IPS-11a (cell line): ENCODE measurements around the gene DNAH11.
"Not testable (repeated sequence)": the region's sequence is repeated elsewhere in the genome, so short reads cannot be mapped to it uniquely, and the experiment has no call there.

Experiments used
- H3K4me3 ChIP-seq: one replicate; pipeline ENCODE4 v1.5.1; 2013; ENCODE audit warnings: low read depth, low read length, control low read depth

DNAH11 gene

GRCh38 chr7:21771266-21771665 is 228.4 kb downstream of the DNAH11 start:
- no peak overlapping the region for H3K4me3 ChIP-seq

DNA sequence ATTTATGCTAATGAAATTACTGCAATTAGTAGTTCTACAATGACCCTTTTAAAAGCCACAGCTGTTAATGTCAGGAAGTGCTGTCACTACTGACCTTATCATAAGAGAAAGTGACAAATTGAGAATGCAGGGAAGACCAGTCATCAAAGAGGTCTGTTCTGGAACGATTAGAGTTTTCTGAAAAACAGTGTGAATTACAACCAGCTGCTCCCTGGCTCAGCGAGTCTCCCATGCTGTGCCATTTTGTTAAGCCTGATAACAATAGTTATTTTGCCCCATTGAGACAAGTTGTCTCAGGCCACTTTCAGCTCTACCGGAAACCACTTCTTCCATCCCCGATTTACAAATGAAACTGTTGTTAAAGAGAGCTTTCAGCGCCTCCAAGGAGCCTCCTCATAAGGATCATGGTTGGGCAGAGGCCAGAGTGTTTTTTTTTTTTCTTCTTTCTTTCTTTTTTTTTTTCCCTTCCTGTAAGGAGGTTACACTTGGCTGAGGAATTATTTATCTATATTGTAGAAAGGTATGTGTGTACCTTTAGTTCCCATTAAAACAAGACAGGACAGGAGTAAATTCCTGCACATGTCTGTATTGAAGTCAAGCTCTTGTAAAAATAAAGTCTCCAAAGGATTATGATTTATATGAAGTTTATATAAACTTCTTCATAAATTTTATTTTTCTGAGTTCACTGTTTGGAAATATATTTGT is 229.2 kb downstream of the DNAH11 start:
- no peak overlapping the region for H3K4me3 ChIP-seq

- no peak overlapping the region for H3K4me3 ChIP-seq
Measured at GRCh38 chr7:21773326-21773725, 230.5 kb downstream of the DNAH11 start.

- no peak overlapping the region for H3K4me3 ChIP-seq
Measured at GRCh38 chr7:21777921-21778320, 235.1 kb downstream of the DNAH11 start.

DNA sequence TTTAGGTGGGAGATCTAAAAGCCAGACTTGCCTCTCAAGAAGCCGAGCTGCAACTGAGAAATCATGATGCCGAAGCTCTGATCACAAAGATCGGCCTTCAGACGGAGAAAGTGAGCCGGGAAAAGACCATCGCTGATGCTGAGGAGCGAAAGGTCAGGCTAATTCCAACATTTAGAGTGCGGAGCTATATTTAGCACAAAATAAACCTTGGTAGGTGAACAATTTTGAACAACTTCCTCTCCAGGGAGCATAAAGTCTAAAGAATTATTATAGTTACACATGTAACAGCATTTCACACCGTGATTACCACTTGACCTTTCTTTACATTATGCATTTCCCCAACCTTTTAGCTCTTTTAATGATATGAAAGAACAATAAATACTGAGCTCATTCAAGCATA is 236.1 kb downstream of the DNAH11 start:
- H3K4me3 ChIP-seq: no peak overlapping the region

DNA sequence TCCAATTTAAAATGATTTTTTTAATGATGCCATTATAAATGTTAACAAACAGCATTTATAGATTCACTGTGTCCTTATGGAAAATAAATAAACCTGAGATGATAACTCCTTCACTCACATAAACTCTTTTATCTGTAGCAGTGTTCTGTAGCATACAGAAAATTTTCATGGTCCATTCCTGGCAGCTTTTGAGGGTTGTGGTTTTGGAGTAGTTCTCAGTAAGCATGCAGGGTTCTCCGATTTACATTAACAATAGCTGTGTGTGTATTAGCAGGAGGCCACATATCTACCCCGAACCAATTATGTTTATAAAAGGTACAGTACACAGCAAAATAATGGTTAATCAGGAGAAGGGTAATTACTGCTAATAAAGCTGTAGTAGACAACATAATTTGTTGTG is 240.2 kb downstream of the DNAH11 start:
- H3K4me3 ChIP-seq: no peak overlapping the region

GRCh38 chr7:21784989-21785388 is 242.2 kb downstream of the DNAH11 start:
- H3K4me3 ChIP-seq: no peak overlapping the region

DNA sequence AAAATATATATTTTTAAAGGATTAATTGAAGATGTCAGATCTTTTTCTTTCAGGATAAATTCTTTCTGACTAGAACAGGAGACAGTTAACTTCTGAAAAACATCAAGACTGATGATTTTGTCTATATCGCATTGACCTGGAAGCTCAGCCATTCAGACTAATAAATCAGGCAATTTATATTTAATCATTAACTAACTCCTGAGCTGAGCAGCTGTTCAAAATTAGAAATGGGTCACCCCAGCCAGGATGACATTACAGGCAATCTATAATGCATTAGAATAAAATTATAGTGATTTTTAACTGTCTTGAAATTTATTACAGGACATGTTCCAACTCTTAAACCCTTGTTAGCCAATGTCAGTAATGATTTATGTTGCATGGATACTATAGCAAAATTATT is 263.0 kb downstream of the DNAH11 start:
- no peak overlapping the region for H3K4me3 ChIP-seq

- H3K4me3 ChIP-seq: no peak overlapping the region
Measured at GRCh38 chr7:21806388-21806787, 263.5 kb downstream of the DNAH11 start.

DNA sequence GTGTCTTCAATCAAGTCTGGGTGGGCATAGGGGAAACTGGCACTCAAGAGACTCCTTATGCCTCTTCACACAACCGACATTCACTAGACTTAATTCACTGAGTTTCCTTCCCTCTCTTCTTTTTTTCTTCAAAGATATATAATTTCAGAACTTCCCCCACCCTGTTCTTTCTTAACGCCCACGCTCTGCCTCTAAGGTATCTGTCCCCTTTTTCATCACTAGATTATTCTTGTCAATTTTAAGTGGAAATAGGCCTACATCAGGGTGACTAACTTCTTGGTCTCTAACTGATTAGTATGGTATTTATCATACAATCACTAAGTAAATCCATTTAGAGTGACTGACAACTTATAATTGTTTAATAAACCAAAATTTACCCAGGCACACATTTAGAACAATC is 276.2 kb downstream of the DNAH11 start:
- no peak overlapping the region for H3K4me3 ChIP-seq

GRCh38 chr7:21828841-21829240 is 286.0 kb downstream of the DNAH11 start:
- no peak overlapping the region for H3K4me3 ChIP-seq

DNA sequence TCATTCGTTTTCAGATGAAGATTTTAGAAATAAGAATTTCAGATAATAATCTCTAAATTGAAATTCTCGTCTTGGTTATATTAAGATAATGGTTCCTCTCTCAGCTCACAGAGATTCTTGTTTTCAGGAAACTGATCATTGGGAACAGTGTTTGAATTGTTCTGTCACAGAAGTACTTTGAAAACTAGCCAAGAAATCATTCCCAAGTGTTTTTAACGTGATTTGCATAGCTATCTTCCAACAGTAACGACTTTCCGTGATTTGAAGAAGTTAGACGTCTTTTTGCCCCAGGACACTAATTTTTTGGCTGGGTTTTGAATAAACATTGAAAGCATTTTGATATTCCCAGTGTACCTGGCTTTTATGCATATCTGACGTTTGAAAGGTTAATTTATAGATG is 286.9 kb downstream of the DNAH11 start:
- no peak overlapping the region for H3K4me3 ChIP-seq

GRCh38 chr7:21844742-21845141 is 301.9 kb downstream of the DNAH11 start:
- no peak overlapping the region for H3K4me3 ChIP-seq

DNA sequence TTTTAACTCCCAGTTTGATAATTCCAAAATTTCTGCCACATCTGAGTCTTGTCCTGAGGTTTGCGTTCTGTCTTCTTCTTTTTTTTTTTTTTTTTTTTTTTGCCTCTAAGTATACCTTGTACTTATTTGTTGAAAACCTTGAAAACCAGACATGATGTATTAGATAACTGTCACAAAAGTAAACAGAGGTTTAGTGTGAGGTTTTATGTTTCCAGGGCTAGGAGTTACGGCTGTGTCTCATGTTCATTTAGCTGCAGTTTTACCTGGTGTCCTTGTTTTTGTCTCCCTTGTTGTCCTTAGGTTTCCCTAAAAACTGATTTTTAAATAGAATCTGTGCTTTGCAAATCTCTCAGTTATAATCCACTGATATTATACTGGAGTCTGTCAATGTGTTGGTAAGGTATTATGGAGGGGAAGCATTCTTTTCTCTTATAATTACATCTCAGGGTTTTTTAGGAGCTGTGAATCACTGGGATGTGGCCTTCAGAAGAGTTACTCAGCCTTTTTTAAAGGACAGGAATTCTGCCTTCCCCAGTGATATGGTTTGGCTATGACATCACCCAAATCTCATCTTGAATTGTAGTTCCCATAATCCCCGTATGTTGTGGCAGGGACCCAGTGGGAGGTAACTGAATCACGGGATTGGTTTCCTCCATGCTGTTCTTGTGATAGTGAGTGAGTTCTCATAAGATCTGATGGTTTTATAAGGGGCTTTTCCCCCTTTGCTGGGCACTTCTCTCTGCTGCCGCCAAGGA is 307.9 kb downstream of the DNAH11 start:
- no peak overlapping the region for H3K4me3 ChIP-seq

- no peak overlapping the region for H3K4me3 ChIP-seq
Measured at GRCh38 chr7:21851559-21851967, 308.7 kb downstream of the DNAH11 start.

DNA sequence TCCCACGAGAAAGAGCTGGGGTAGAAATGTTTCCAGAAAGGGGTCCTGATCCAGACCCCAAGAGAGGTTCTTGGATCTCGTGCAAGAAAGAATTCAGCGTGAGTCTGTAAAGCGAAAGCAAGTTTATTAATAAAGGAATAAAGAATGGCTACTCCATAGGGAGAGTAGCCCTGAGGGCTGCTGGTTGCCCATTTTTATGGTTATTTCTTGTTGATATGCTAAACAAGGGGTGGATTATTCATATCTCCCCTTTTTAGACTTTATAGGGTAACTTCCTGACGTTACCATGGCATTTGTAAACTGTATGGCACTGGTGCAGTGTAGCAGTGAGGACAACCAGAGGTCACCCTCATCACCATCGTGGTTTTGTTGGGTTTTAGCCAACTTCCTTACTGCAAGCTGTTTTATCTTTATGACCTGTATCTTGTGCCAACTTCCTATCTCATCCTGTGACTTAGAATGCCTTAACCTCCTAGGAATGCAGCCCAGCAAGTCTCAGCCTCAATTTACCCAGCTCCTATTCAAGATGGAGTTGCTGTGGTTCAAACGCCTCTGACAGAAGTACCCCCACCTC is 322.9 kb downstream of the DNAH11 start:
- not testable (repeated sequence) for H3K4me3 ChIP-seq

- H3K4me3 ChIP-seq: no peak overlapping the region
Measured at GRCh38 chr7:21866731-21867130, 323.9 kb downstream of the DNAH11 start.

GRCh38 chr7:21867226-21867625 is 324.4 kb downstream of the DNAH11 start:
- no peak overlapping the region for H3K4me3 ChIP-seq

DNA sequence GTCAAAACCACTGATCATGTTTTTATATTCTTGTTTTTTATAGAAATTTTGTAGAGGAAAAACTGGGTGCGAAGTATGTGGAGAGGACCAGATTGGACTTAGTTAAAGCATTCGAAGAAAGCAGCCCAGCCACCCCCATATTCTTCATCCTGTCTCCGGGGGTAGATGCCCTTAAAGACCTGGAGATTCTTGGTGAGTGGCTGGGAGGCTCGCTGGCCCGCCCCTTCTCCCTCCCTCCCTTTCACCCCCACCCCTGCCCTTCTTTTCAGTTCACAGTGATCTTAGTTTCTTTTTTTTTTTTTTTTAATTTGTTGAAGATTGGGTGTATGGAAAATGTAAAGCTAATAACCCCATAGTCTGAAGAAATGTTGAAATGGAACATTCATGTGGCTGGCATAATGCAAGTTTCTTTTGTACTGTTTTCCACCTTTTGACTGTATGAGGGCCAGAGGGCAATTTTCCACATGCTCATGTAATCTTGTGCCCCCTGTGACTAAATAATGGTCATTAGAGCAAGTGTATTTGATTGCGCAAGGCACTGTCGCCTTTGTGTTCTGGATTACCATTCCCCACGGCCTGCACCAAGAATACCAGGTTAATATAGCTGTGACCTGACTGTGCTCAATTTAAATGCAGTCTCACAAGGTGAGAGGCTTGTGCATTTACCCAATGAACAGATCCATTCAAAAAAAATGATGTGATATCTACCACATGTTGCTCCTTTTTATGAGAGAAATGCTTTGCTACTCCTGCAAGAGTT is 325.2 kb downstream of the DNAH11 start:
- no peak overlapping the region for H3K4me3 ChIP-seq

DNA sequence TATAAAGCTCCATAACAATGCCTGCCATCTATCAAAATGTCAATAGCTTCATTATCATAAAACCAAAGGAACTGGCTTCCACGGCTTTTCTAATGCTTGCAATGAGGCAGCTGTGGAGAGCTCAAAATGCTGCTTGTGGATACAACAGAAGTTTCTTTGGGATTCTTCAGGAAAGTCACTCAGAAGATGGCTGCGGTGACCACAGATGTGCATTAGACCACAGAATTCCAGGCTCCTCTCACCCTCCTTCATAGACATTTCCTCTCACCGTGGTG is 325.7 kb downstream of the DNAH11 start:
- H3K4me3 ChIP-seq: no peak overlapping the region

DNA sequence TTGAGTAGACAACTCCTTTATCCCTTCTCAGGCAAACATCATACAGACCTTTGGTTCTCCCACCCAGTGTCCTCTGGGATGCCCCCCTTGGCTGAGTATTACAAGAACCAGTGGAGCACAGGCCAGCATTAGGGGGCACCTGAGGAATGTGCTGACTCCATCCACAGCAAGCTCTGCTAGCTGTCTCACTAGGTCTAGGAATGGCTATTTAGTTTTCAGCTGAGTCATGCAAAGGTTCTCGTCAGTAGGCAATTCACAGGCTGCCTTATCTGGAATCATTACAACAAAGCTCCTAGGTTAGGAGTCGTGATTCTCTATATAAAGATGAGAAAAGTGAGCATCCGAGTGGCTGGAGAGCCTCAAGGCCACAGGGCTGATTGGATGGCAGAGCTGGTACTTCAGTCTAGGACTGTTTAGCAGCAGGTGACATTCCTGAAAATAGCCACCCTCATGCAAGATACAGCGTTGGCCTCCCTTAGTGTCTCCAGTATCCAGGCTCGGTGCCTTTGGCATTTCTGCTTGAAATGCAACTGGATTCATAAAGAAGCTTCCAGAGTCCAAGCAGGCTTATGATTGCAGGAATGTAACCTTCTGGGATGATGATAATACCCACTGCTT is 327.1 kb downstream of the DNAH11 start:
- H3K4me3 ChIP-seq: no peak overlapping the region
